Measurements from ENCODE around the gene PBX1.
A peak's percentile ranks its signal among the peaks of the same experiment; 100 is the strongest.

PBX1 gene

GRCh38 chr1:164777518-164777917 lies 218.5 kb downstream of the PBX1 start:
- no peak for DNase-seq (ENCODE audit: low read depth, low spot score)

- DNase-seq (ENCODE audit: low read depth, low spot score), result no peak
Measured at GRCh38 chr1:164779376-164779775, 220.4 kb downstream of the PBX1 start.

GRCh38 chr1:164780111-164780812 lies 221.3 kb downstream of the PBX1 start:
- no peak for DNase-seq (ENCODE audit: low read depth, low spot score)

DNA sequence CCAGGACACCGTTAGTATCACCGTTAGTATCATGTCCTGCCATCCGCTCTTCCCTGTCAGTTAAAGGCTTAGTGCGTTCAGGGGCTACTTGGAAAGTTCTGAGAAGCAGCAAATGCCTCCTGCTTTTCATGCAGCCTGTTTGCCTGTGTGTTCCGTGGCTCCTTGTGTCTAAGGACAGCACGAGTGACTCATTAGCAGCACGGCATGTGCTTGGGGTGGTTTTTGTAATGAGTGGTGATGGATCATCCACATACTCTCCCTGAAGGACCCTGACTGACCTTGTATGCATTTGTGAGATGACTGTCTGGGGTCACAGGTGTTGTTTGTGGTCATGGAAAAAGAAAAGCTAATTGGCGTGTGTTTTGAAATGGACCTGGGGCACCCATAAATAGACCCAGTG lies 221.9 kb downstream of the PBX1 start:
- DNase-seq (ENCODE audit: low read depth, low spot score), result no peak

- DNase-seq (ENCODE audit: low read depth, low spot score), result no peak
Measured at GRCh38 chr1:164781972-164782371, 223.0 kb downstream of the PBX1 start.

DNA sequence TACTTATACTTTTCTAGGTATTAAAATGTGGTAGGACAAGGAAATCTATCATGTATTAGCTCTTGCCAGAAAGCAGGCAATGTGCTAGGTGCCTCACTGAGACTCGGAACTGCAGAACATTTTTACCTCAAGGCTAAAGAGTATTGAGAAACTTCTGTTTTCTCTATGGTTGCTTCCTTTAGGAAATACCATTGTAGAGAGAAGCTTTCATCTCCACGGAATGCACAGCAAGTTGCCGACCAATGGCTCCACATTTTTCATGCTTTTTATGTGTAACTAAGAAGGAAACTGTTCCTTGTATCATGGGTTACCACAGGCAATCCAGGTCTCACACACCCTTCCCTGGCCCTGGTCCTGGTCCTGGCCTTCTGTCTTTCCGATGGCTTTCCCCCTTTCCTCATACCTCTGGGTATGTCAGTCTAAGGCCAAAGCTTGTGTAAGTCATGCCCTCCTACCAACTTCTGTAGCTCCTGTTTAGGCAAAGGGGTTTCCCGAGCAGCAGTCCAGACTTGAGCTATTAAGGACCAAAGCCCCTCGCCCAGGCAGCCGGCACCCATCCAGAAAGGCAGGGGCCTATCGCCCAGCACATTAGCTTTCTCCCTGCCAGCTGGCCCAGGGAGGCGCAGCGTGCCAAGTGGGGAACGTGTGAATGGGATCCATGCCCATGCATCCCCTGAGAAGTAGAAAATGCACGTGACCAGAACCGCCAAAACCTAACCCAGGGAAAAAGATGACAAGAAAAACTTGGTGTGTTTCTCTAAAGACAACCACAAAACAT lies 225.0 kb downstream of the PBX1 start:
- DNase-seq (ENCODE audit: low read depth, low spot score), result no peak

GRCh38 chr1:164784960-164785359 lies 226.0 kb downstream of the PBX1 start:
- no peak for DNase-seq (ENCODE audit: low read depth, low spot score)

DNA sequence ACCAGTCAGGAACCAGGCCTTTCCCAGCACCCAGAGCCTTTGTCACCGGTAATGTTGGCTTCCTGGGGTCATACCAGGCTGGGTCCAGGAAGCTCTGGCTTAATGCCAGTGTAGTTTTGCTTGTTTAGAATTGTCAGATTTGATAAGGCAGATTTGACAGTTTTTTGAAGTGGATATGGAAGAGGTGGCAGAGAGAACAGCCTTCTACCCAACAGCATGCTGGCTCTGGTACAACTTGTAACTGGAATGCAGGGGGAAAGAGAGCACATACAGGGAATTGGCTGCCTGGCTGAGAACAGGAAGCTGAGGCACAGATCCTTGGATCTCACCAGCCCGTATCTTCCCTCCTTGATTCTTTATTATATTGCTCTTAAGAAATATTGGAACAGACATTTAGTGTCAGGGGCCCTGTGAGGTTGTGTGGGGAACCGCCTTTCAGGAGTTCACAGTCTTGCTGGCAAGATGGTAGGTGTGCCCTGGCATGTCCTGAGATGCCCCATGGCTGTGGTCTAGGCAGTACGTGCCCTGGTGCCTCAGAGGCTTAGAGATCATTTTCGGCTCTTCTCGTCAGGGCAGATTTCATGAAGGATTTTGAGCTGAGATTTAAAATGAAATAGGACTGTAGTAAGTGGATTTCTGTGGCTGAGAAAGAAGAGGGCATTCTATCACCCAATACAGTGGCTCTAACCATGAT lies 227.0 kb downstream of the PBX1 start:
- no peak for DNase-seq (ENCODE audit: low read depth, low spot score)

DNA sequence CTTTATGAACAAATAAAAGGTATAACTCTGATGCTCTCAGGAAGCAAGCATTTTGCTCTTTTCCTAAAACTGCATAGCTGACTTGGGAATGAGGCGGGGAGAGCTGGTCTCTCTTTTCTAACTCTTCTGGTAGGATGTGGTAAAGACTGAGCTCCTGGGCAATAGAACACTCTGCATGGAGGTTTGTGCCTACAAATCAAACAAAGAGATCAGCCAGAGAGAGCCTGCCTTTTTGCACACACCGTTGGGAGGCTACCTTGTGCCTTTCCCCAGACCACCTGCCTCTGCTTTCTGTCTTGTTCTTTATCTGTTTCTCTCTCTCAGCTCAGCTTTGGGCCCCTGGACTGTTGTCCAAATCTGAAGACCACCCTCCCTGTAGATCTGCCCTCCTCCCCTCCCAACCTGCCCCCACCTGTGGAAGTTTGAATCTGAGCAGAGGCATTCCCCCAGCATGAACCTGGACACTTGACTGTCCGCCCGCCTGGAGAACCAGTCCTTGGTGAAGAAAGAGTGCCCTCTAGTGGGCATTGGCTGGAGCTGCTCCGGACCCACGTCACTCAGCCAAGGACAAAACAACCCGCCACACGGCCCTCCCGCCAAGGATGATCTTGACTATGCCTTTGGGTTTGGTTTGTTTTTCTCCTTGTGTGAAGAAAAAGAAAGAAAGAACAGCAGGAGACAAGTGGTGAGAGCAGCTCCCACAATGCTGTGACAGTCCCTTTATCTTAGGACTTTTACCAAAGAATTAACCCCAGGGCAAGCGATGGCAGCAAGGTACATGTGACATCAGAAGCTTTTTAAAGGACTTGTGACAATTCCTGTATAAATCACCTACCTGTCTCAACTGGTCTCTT lies 228.2 kb downstream of the PBX1 start:
- peak; percentile 9 for DNase-seq (ENCODE audit: low read depth, low spot score)

DNA sequence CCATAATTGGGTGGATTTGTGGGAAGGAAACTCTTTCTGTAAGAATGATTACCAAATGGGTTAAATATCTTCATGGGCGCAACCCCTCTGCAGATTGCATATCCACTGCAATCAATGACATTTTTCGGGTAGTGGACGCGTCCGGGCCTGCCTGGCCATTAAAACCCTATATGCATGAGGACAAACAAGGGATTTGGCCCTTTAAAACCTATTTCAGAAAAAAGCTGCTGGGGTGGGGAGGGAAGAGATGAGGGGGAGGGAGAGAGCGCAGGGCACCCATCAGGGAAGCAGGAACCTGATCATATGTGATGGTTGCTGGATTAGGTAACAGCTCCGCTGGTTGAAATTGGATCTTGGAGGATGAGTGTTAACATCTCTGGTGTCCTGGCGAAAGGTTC lies 228.8 kb downstream of the PBX1 start:
- DNase-seq (ENCODE audit: low read depth, low spot score), result no peak

DNA sequence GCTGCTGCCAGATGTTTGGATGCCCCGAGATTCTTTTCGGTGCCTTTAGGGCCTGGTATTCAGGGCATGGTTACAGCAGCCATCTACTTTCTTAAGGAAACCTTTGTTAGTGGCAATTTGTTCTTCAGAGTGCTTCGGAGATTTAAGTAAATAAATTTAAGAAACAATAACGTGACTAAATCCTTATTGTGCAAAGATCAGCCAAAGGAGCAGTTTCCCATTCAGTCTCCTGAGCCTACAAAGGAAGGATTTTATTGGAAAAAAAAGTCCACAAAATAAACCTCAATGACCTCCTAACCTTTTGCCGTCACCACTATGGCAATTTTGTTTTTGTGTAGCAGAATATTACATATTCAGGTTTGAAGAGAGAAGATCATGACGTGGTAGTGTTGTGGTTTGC lies 231.1 kb downstream of the PBX1 start:
- no peak for DNase-seq (ENCODE audit: low read depth, low spot score)

DNA sequence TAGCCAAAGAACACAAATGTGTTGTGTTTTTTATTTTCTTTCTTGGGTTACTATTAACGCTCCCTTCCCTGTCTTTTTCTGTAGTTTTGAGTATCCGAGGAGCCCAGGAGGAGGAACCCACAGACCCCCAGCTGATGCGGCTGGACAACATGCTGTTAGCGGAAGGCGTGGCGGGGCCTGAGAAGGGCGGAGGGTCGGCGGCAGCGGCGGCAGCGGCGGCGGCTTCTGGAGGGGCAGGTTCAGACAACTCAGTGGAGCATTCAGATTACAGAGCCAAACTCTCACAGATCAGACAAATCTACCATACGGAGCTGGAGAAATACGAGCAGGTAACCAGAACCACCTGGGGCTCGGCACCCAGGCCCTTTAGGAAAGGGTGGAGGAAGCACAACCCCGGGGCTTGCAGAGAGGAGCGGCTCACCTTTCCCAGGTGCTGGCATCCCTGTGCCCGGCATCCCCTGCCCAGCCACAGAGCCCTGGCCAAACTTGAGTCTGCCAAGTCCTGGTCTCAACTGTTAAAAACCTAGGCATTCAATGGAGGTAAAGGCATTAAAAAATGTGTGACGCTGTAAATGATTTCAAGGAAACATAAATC lies 233.5 kb downstream of the PBX1 start:
- no peak for DNase-seq (ENCODE audit: low read depth, low spot score)

- DNase-seq (ENCODE audit: low read depth, low spot score), result no peak
Measured at GRCh38 chr1:164794356-164794755, 235.4 kb downstream of the PBX1 start.

DNA sequence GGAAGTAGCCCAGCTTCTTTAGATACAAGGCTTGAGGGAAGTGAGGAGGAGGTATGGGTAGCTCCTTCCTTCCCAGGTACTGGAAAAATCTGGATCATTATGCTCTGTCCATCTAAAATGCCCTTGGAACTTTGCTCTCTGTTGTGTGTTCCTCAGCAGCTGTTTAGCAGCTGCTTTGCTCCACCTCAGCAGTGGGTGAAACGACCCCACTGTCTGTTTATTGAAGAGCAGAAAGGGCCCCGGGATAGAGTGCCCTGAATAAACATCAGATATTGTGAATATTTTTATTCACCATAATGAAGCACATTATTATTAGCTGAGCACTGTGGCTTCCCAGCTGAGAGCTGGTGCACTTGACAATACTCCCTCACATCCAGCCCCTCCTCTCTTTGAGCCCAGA lies 237.9 kb downstream of the PBX1 start:
- DNase-seq (ENCODE audit: low read depth, low spot score), result no peak

- no peak for DNase-seq (ENCODE audit: low read depth, low spot score)
Measured at GRCh38 chr1:164801246-164801731, 242.3 kb downstream of the PBX1 start.

DNA sequence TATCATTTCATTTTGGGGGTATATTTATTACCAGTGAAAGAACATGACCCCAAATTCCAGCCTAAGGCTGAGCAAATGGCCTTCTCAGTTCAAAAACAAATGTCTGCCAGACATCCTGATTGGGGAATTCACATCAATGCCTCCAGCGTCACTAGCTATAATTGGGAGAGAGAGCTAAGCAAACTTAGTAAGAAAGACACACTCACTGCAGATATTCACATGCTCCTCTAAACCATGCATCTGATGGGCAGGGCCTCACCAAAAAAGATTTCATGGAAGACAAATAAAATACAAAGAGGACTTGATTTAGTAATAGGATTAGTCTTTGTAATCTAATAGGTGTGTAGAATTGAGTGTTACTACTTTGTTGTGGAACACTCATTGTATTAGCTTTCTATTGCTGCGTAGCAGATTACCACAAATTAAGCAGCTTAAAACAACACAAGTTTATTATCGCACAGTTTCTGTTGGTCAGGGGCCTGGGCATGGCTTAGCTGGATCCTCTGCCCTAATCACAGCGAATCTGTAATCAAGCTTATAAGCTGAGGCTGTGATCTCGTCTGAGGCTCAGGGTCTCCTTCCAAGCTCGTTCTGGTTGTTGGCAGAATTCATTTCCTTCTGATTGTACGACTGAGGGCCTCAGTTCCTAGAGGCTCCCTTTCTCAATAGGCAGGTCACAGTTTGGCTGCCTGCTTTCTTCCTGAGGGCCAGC lies 243.0 kb downstream of the PBX1 start:
- DNase-seq (ENCODE audit: low read depth, low spot score), result no peak

DNA sequence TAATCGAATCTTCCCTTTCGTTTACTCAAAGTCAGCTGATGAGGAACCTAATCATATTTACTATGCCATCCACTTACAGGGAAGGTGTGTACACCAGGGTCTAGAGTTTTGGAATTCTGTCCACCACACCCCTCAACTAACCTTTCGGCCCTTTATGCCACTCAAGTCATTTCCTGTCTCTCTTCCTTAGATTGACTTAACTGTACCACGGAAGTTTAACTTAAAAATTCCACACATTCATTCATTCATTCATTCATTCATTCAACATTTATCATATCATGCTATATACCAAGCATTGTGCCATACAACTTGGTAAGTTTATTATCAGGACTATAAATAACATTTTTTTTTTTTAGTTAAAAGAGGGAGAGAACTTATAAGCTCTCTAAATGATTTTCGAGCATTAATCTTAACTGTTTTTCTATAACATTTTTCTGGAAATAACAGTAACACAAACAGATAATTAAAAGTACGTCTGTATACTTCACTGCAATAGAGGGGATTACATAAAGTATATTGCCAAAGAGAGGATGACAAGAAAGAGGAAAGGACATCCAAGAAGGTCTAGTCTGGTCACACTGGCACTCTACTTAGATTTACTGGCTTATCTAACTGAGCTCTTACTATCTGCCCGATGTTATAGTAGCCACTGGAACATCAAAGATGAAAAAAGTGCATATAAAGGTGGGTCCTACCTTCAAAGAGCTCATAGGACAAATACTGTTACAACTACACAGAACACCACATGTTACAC lies 243.7 kb downstream of the PBX1 start:
- no peak for DNase-seq (ENCODE audit: low read depth, low spot score)

DNA sequence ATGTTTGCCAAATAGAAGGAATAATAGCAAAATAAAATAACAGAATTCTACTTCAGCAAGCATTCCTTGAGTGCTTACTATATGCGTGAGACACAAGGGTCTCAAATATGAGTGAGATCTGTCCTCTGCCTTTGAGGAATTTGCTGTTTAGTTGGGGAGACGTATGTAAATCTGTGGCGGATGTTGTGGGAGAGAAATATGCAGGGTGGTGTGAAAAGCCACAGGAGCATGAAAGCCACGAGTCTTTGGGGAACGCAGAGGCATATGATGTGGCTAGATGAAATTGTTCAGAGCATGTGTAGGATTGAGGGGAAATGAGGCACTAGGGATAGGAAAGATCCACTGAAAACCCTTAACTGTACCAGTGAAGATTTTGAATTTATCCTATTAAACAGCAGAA lies 244.4 kb downstream of the PBX1 start:
- no peak for DNase-seq (ENCODE audit: low read depth, low spot score)

- no peak for DNase-seq (ENCODE audit: low read depth, low spot score)
Measured at GRCh38 chr1:164804366-164804765, 245.4 kb downstream of the PBX1 start.

DNA sequence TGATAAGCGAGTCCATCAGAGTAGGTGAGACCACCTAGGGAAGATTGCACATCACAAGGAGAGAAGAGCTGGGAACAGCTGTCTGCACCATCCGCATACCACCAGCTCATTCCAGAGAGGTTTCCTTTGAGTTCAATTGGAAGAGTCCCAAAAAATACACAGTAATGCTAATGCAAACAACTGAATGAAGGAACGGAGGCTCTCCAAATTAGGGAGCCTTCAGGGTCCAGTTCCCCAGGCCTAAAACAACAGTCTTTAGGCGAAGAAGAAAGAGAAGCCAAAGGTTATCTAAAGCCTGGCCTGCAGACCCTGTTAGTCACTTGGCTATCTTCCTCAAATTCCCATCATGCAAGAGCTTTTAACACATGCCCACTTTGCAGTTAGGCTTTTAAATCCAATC lies 246.4 kb downstream of the PBX1 start:
- DNase-seq (ENCODE audit: low read depth, low spot score), result no peak

All from activated CD4-positive, CD25-positive, alpha-beta regulatory T cell treated with anti-CD3 and anti-CD28 coated beads, Interleukin-2, amount 50 U/mL, for 16 hours (primary cell).